SK-N-SH (cell line): ENCODE measurements around the gene CRACR2A. TPM values are rescaled to one million over a fixed set of nuclear protein-coding genes. Genes with fewer than 3 reads are reported as not detected.

Source experiments
- CTCF ChIA-PET: fragments of 300-600, 350-600 bp; formaldehyde crosslinking; extraction: SDS; loops from one replicate; lab custom pipeline; 2021; lab: Yijun Ruan, JAX
- POLR2A ChIA-PET: fragments of 350-600 bp; sonication (Branson Sonifier 250); formaldehyde crosslinking; extraction: SDS; loops from one replicate; lab custom pipeline; 2020; ENCODE audit warnings: antibody characterized with exemption, inconsistent platforms; lab: Yijun Ruan, JAX
- DNase-seq: peaks from one replicate; pipeline ENCODE4 v3.0.0; 2012
- H2AFZ ChIP-seq: fragments of 200-600 bp; sonication (generic); 2 replicates; pipeline ENCODE4 v1.8.1; 2016; ENCODE audit warnings: antibody characterized with exemption, mild to moderate bottlenecking, low read depth
- H3F3A ChIP-seq: fragments of 200-600 bp; sonication (generic); replicated peaks from 2 replicates; pipeline ENCODE3; 2016; ENCODE audit warnings: antibody characterized with exemption, mild to moderate bottlenecking; ENCODE audit not compliant: insufficient read depth
- H3K27ac ChIP-seq, 2 experiments: fragments of 200-500 bp in 1 of 2; fragments of 200-600 bp in 1 of 2; sonication (Bioruptor generic) in 1 of 2; sonication (generic), shearing (Covaris generic) in 1 of 2; 2 replicates each; pipeline versions ENCODE4 v1.5.1 to v1.6.1; 2014 to 2016; ENCODE audit warnings: low read depth in 2 of 2, inconsistent platforms in 1 of 2, low read length in 1 of 2, mild to moderate bottlenecking in 1 of 2, mixed read lengths in 1 of 2
- H3K27me3 ChIP-seq: fragments of 200-600 bp; sonication (generic), shearing (Covaris generic); 2 replicates; pipeline ENCODE4 v1.6.1; 2016; ENCODE audit warnings: mixed run types; ENCODE audit not compliant: insufficient read depth
- H3K36me3 ChIP-seq, 2 experiments: fragments of 200-500 bp in 1 of 2; fragments of 200-600 bp in 1 of 2; sonication (Bioruptor generic) in 1 of 2; sonication (generic) in 1 of 2; replicated peaks in 1 of 2; 2 replicates each; pipeline versions ENCODE3 to v1.5.1; 2014 to 2016; ENCODE audit warnings: low read length in 1 of 2, mild to moderate bottlenecking in 1 of 2; ENCODE audit not compliant: insufficient read depth in 2 of 2, control insufficient read depth in 1 of 2
- H3K4me1 ChIP-seq, 2 experiments: fragments of 200-500 bp in 1 of 2; fragments of 200-600 bp in 1 of 2; sonication (Bioruptor generic) in 1 of 2; sonication (generic), shearing (Covaris generic) in 1 of 2; 2 replicates each; pipeline versions ENCODE4 v1.5.1 to v1.6.1; 2014 to 2016; ENCODE audit warnings: low read depth in 1 of 2, low read length in 1 of 2, mixed run types in 1 of 2; ENCODE audit not compliant: insufficient read depth in 2 of 2, control insufficient read depth in 1 of 2
- H3K4me2 ChIP-seq: fragments of 200-600 bp; sonication (generic), shearing (Covaris generic); 2 replicates; pipeline ENCODE4 v1.6.1; 2017; ENCODE audit warnings: mixed run types
- H3K4me3 ChIP-seq, 2 experiments: fragments of 200-500 bp in 1 of 2; fragments of 200-600 bp in 1 of 2; sonication (Bioruptor generic) in 1 of 2; sonication (generic), shearing (Covaris generic) in 1 of 2; 2 replicates each; pipeline versions ENCODE4 v1.5.1 to v1.8.1; 2014 to 2016; ENCODE audit warnings: low read depth in 2 of 2, inconsistent platforms in 1 of 2, low read length in 1 of 2, mild to moderate bottlenecking in 1 of 2, mixed read lengths in 1 of 2, moderate library complexity in 1 of 2
- H3K79me2 ChIP-seq: fragments of 200-600 bp; sonication (generic); 2 replicates; pipeline ENCODE4 v1.8.1; 2017; ENCODE audit warnings: mild to moderate bottlenecking; ENCODE audit not compliant: insufficient read depth
- H3K9ac ChIP-seq: fragments of 200-600 bp; sonication (generic); 2 replicates; pipeline ENCODE4 v1.6.1; 2017; ENCODE audit warnings: mixed run types
- H3K9me2 ChIP-seq: fragments of 200-600 bp; sonication (generic); 2 replicates; pipeline ENCODE4 v1.6.1; 2017; ENCODE audit warnings: mixed run types
- H3K9me3 ChIP-seq: fragments of 200-600 bp; sonication (generic); 2 replicates; pipeline ENCODE4 v1.6.1; 2017; ENCODE audit warnings: mixed run types, mild to moderate bottlenecking, moderate library complexity
- H4K20me1 ChIP-seq: fragments of 200-600 bp; sonication (generic); 2 replicates; pipeline ENCODE4 v1.6.1; 2017; ENCODE audit warnings: mild to moderate bottlenecking, mixed run types; ENCODE audit not compliant: insufficient read depth
- CHD2 ChIP-seq: fragments of 150-350 bp; IDR thresholded peaks from 2 replicates; pipeline ENCODE4 v1.6.1; 2018; ENCODE audit warnings: low read length; ENCODE audit not compliant: partially characterized antibody
- ELF1 ChIP-seq: IDR thresholded peaks from 2 replicates; pipeline ENCODE4 v1.4.0; 2012
- FOXM1 ChIP-seq: IDR thresholded peaks from 2 replicates; pipeline ENCODE4 v1.4.0; 2012; ENCODE audit warnings: low read depth, mild to moderate bottlenecking
- MXI1 ChIP-seq: IDR thresholded peaks from 2 replicates; pipeline ENCODE4 v1.6.1; 2012; ENCODE audit warnings: mild to moderate bottlenecking, low read depth, low read length, improper control_type of control experiment
- NFIC ChIP-seq: IDR thresholded peaks from 2 replicates; pipeline ENCODE4 v1.4.0; 2012; ENCODE audit warnings: borderline replicate concordance
- RAD21 ChIP-seq: IDR thresholded peaks from 2 replicates; pipeline ENCODE4 v1.6.1; 2012; ENCODE audit warnings: mild to moderate bottlenecking, low read length
- RXRA ChIP-seq: IDR thresholded peaks from 2 replicates; pipeline ENCODE4 v1.4.0; 2012; ENCODE audit warnings: low read depth, mild to moderate bottlenecking, borderline replicate concordance
- TCF12 ChIP-seq: IDR thresholded peaks from 2 replicates; pipeline ENCODE4 v1.4.0; 2012
- WGBS: methylation state at CpG from one replicate; pipeline ENCODE4 v1.1.6; 2017; ENCODE audit warnings: low lambda C conversion rate; 5-methylcytosine and 5-hydroxymethylcytosine counted together
- polyA plus RNA-seq, 3 experiments: library from polyadenylated mRNA; depleted of rRNA; stranded (reverse); fragments of >200 nt; gene quantifications; 2 replicates each; pipeline ENCODE4 v1.2.3, GENCODE V29; 2012
- TF ChIP-seq, protein P1 (sequence below): fragments of 200-600 bp; sonication (generic); IDR thresholded peaks from 2 replicates; pipeline ENCODE4 v1.6.1; 2017; ENCODE audit warnings: antibody characterized with exemption, mild to moderate bottlenecking, moderate library complexity
- TF ChIP-seq, protein P2 (sequence below): IDR thresholded peaks from 2 replicates; pipeline ENCODE4 v1.6.1; 2012; ENCODE audit warnings: mild to moderate bottlenecking, low read depth, low read length, moderate library complexity
- TF ChIP-seq, protein P3 (sequence below): IDR thresholded peaks from 2 replicates; pipeline ENCODE4 v1.4.0; 2012; ENCODE audit warnings: low read depth

Gene CRACR2A
- polyA plus RNA-seq, 1 of the 3 experiments (the other 2 are of a cell fraction): 0.12 TPM

DNA sequence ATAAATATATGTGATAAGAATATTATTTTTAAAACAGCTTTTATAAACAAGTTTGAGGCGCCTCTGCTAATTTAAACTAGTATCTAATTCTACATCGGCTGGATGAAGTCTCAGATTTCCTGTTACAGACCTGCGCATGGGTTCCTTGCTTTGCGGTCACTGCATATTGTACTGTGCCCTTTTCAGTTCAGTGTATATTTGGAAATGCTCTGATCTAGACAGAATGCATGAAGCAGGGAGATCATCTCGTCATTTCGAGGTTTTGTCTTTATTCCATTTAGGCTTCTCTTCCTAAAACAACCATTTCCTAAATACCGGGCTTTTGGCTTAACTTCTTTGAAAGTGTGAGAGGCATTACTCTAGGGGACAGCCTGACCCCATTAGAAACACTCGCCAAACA lies 25.6 kb downstream of the CRACR2A start:
- POLR2A ChIA-PET: no interaction called here
- H3K9ac ChIP-seq: no peak overlapping the region
- 71% methylated on average over 8 of the region's 8 CpGs for WGBS
- H4K20me1 ChIP-seq: no peaks in the 10 kb centered on the region
- DNase-seq: no peak
- no peaks in the 10 kb centered on the region; the same call in 1 of the 2 replicates for H3K27me3 ChIP-seq
- no peaks in the 10 kb centered on the region for H3K9me3 ChIP-seq
- no peaks in the 10 kb centered on the region for H3K9me2 ChIP-seq
- no peak overlapping the region for H3K4me3 ChIP-seq
- no peaks in the 10 kb centered on the region for H3F3A ChIP-seq
- CTCF ChIA-PET: interaction anchor here (1.1 kb wide), 1 partner anchor 427 kb away, joined by 5 read pairs; no protein-coding TSS in a partner anchor
- H2AFZ ChIP-seq: no peak overlapping the region
- no peaks in the 10 kb centered on the region for H3K79me2 ChIP-seq
- no peak overlapping the region for H3K4me2 ChIP-seq
- TF ChIP-seq RXRA (no peak), ELF1 (no peak)
- no peak overlapping the region for H3K27ac ChIP-seq
- no peaks in the 10 kb centered on the region for H3K36me3 ChIP-seq
- no peaks in the 10 kb centered on the region; a peak in 1 of 4 replicates for H3K4me1 ChIP-seq

DNA sequence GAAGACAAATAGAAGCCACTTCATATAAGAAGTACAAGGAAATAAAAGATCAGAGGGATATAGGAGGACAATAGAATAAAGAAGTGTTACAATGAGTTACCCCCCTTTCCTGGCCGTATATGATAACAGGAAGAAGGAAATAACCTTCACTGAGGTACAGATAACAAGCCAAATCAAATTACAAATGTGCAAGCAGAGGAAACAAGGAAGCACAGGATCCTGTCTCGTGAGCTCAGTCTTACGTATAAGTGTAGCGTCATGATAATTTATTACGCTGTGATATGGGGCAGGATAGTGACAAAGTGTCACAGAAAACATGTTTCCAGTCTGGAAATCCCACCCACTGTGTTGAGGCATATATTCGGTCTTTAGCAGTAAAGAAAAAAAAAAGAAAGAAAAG lies 26.5 kb downstream of the CRACR2A start:
- TF ChIP-seq RAD21 (no peak), TCF12 (no peak), FOXM1 (no peak), MXI1 (no peak), CHD2 (no peak), NFIC (no peak)
- TF ChIP-seq, protein P1, sequence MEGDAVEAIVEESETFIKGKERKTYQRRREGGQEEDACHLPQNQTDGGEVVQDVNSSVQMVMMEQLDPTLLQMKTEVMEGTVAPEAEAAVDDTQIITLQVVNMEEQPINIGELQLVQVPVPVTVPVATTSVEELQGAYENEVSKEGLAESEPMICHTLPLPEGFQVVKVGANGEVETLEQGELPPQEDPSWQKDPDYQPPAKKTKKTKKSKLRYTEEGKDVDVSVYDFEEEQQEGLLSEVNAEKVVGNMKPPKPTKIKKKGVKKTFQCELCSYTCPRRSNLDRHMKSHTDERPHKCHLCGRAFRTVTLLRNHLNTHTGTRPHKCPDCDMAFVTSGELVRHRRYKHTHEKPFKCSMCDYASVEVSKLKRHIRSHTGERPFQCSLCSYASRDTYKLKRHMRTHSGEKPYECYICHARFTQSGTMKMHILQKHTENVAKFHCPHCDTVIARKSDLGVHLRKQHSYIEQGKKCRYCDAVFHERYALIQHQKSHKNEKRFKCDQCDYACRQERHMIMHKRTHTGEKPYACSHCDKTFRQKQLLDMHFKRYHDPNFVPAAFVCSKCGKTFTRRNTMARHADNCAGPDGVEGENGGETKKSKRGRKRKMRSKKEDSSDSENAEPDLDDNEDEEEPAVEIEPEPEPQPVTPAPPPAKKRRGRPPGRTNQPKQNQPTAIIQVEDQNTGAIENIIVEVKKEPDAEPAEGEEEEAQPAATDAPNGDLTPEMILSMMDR: no peak
- TF ChIP-seq, protein P2, sequence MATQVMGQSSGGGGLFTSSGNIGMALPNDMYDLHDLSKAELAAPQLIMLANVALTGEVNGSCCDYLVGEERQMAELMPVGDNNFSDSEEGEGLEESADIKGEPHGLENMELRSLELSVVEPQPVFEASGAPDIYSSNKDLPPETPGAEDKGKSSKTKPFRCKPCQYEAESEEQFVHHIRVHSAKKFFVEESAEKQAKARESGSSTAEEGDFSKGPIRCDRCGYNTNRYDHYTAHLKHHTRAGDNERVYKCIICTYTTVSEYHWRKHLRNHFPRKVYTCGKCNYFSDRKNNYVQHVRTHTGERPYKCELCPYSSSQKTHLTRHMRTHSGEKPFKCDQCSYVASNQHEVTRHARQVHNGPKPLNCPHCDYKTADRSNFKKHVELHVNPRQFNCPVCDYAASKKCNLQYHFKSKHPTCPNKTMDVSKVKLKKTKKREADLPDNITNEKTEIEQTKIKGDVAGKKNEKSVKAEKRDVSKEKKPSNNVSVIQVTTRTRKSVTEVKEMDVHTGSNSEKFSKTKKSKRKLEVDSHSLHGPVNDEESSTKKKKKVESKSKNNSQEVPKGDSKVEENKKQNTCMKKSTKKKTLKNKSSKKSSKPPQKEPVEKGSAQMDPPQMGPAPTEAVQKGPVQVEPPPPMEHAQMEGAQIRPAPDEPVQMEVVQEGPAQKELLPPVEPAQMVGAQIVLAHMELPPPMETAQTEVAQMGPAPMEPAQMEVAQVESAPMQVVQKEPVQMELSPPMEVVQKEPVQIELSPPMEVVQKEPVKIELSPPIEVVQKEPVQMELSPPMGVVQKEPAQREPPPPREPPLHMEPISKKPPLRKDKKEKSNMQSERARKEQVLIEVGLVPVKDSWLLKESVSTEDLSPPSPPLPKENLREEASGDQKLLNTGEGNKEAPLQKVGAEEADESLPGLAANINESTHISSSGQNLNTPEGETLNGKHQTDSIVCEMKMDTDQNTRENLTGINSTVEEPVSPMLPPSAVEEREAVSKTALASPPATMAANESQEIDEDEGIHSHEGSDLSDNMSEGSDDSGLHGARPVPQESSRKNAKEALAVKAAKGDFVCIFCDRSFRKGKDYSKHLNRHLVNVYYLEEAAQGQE: no peak
- TF ChIP-seq, protein P3, sequence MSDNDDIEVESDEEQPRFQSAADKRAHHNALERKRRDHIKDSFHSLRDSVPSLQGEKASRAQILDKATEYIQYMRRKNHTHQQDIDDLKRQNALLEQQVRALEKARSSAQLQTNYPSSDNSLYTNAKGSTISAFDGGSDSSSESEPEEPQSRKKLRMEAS: no peak
- no peaks in the 10 kb centered on the region; the same call in 1 of the 2 replicates for H3K27me3 ChIP-seq
- no peaks in the 10 kb centered on the region for H3F3A ChIP-seq
- H3K36me3 ChIP-seq: no peaks in the 10 kb centered on the region
- H3K4me3 ChIP-seq: no peak overlapping the region
- CTCF ChIA-PET: interaction anchor here (1.1 kb wide), 1 partner anchor 426 kb away, joined by 5 read pairs; no protein-coding TSS in a partner anchor
- no peak overlapping the region for H3K9ac ChIP-seq
- POLR2A ChIA-PET: no interaction called here
- H3K9me2 ChIP-seq: no peaks in the 10 kb centered on the region
- no peaks in the 10 kb centered on the region for H3K79me2 ChIP-seq
- H3K9me3 ChIP-seq: no peaks in the 10 kb centered on the region
- no peaks in the 10 kb centered on the region for H4K20me1 ChIP-seq
- no peak overlapping the region for H3K27ac ChIP-seq
- H2AFZ ChIP-seq: no peak overlapping the region
- no peak overlapping the region for H3K4me2 ChIP-seq
- WGBS: 78% methylated on average over 6 of the region's 6 CpGs
- no peaks in the 10 kb centered on the region; a peak in 1 of 4 replicates for H3K4me1 ChIP-seq
- no peak for DNase-seq
